Caco-2 (cell line): ENCODE results near the gene PIR. TPM values are rescaled to one million over a fixed set of nuclear protein-coding genes. Genes with fewer than 3 reads are reported as not detected.

Experiments
- BruUV-seq: library from RNA; stranded (reverse); fragments of 400-500 nt; replicated peaks from 2 replicates; lab custom pipeline; 2021; lab: Mats Ljungman, UMichigan
- CTCF ChIA-PET: fragments of 300-600 bp; sonication (Branson Sonifier 250); formaldehyde crosslinking; loops from one replicate; lab custom pipeline; 2022; ENCODE audit warnings: antibody characterized with exemption; lab: Charles Lee
- POLR2A ChIA-PET: fragments of 300-600 bp; sonication (Branson Sonifier 250); formaldehyde crosslinking; loops from one replicate; lab custom pipeline; 2022; ENCODE audit warnings: antibody characterized with exemption; lab: Charles Lee
- DNase-seq, 2 experiments: peaks; one replicate each; pipeline versions ENCODE4 v3.0.0 to v3.0.0-alpha.2; 2020 to 2022
- H3K27me3 ChIP-seq: replicated peaks from 2 replicates; pipeline ENCODE4 v1.6.0; 2011; ENCODE audit warnings: low read length; ENCODE audit not compliant: control insufficient read depth, insufficient read depth
- H3K36me3 ChIP-seq: 2 replicates; pipeline ENCODE4 v1.5.1; 2011; ENCODE audit warnings: low read length; ENCODE audit not compliant: control insufficient read depth, insufficient read depth
- H3K4me1 ChIP-seq: fragments of 250-450 bp; sonication (Bioruptor Pico); 2 replicates; pipeline ENCODE4 v1.5.1; 2020; ENCODE audit warnings: mild to moderate bottlenecking
- H3K4me3 ChIP-seq: 2 replicates; pipeline ENCODE4 v1.5.1; 2011; ENCODE audit warnings: low read depth, mild to moderate bottlenecking, control low read depth, low read length
- H3K9me3 ChIP-seq: fragments of 250-450 bp; sonication (Bioruptor Pico); 2 replicates; pipeline ENCODE4 v1.5.1; 2020; ENCODE audit warnings: mild to moderate bottlenecking, moderate library complexity
- H3K27ac Mint-ChIP-seq: one replicate; pipeline ENCODE4 v1.8.0; 2022; ENCODE audit warnings: mixed read lengths; ENCODE audit not compliant: unreplicated experiment
- H3K27me3 Mint-ChIP-seq: one replicate; pipeline ENCODE4 v1.8.0; 2022; ENCODE audit warnings: mixed read lengths; ENCODE audit not compliant: insufficient read depth, unreplicated experiment
- H3K36me3 Mint-ChIP-seq: one replicate; pipeline ENCODE4 v1.8.0; 2022; ENCODE audit warnings: mild to moderate bottlenecking, mixed read lengths; ENCODE audit not compliant: insufficient read depth, unreplicated experiment
- H3K4me1 Mint-ChIP-seq: one replicate; pipeline ENCODE4 v1.8.0; 2022; ENCODE audit warnings: low read depth, mixed read lengths; ENCODE audit not compliant: unreplicated experiment
- H3K4me3 Mint-ChIP-seq: one replicate; pipeline ENCODE4 v1.8.0; 2022; ENCODE audit warnings: mild to moderate bottlenecking, moderate library complexity, mixed read lengths; ENCODE audit not compliant: unreplicated experiment
- H3K9me3 Mint-ChIP-seq: one replicate; pipeline ENCODE4 v1.8.0; 2022; ENCODE audit warnings: mixed read lengths; ENCODE audit not compliant: unreplicated experiment
- intact Hi-C: fragments of 100-400 bp; cut with micrococcal nuclease; formaldehyde crosslinking; loops from one replicate; pipeline ENCODE4 v1.10.0; 2022; ENCODE audit not compliant: unreplicated experiment
- total RNA-seq: library from RNA; stranded (reverse); gene quantifications from 2 replicates; pipeline ENCODE4 v1.2.3, GENCODE V29; 2022
- TF ChIP-seq, protein P1 (sequence below), 2 experiments: fragments of 200-600 bp in 1 of 2; IDR thresholded peaks; 1 replicate in 1 of 2; 2 replicates in 1 of 2; pipeline versions ENCODE4 v1.5.1 to v1.8.0; 2011 to 2022; ENCODE audit warnings: antibody characterized with exemption in 1 of 2, control low read depth in 1 of 2, inconsistent platforms in 1 of 2, low read depth in 1 of 2, low read length in 1 of 2, mild to moderate bottlenecking in 1 of 2, moderate library complexity in 1 of 2; ENCODE audit not compliant: insufficient read depth in 1 of 2, severe bottlenecking in 1 of 2, unreplicated experiment in 1 of 2

The PIR gene
- total RNA-seq, 1 experiment from 2014 or later, result 15.7 TPM

DNA sequence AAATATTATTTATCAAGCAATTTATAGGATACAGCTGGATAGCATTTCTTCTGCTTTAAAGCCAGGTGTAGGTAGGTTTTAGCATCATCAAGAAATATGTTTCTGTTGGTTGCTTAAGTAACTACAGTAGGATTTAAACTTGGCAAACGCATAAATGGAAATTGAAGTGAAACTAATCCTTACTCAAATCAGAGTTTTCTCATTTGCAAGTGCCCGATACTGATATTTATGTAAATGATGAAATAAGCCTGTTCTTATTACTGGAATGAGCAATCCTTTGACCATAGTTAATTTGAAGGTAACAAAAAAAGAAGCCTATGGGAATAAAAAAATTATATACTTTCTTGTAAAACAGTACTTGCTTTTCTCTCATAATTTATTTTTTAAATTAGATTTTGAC, 134.6 kb downstream of the PIR start:
- DNase-seq, result no peak
- no peaks in the 10 kb centered on the region for H3K9me3 Mint-ChIP-seq
- no peaks in the 10 kb centered on the region for H3K27me3 ChIP-seq
- ChIA-PET CTCF (no interaction called here), POLR2A (no interaction called here)
- no peaks in the 10 kb centered on the region for H3K9me3 ChIP-seq
- H3K4me3 ChIP-seq, result no peak overlapping the region
- no peak overlapping the region for H3K4me3 Mint-ChIP-seq
- BruUV-seq, result no TSS peak
- no peaks in the 10 kb centered on the region for H3K36me3 Mint-ChIP-seq
- no peaks in the 10 kb centered on the region for H3K4me1 ChIP-seq
- no peaks in the 10 kb centered on the region for H3K4me1 Mint-ChIP-seq
- no peaks in the 10 kb centered on the region for H3K36me3 ChIP-seq
- peaks cover 4% of the 10 kb centered on the region for H3K27me3 Mint-ChIP-seq
- H3K27ac Mint-ChIP-seq, result no peak overlapping the region
- TF ChIP-seq, protein P1, sequence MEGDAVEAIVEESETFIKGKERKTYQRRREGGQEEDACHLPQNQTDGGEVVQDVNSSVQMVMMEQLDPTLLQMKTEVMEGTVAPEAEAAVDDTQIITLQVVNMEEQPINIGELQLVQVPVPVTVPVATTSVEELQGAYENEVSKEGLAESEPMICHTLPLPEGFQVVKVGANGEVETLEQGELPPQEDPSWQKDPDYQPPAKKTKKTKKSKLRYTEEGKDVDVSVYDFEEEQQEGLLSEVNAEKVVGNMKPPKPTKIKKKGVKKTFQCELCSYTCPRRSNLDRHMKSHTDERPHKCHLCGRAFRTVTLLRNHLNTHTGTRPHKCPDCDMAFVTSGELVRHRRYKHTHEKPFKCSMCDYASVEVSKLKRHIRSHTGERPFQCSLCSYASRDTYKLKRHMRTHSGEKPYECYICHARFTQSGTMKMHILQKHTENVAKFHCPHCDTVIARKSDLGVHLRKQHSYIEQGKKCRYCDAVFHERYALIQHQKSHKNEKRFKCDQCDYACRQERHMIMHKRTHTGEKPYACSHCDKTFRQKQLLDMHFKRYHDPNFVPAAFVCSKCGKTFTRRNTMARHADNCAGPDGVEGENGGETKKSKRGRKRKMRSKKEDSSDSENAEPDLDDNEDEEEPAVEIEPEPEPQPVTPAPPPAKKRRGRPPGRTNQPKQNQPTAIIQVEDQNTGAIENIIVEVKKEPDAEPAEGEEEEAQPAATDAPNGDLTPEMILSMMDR (IDR thresholded peaks at IDR 0.05; ENCODE audit: insufficient read depth in 1 of 2, low read depth in 1 of 2, low read length in 1 of 2, severe bottlenecking in 1 of 2, unreplicated experiment in 1 of 2), result no peak
- intact Hi-C loops, result no loop called here

DNA sequence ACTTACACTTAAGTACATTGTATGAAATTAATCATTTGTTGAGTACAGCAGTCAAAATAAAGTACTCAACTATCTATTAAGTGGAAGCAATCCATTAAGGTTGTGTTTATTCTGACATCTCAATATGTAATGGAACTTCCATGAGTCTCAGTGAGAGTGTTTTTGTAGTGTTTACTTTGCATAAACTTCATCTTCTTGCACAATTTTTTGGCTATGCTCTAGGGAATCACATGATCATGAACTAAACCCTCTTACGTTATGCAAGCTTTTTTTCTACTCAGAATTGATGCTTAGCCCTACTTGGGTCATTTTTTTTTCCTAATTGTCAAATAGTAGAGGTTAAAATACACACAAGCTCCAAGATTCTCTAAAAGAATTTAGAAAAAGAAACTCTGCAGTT, 136.7 kb downstream of the PIR start:
- H3K27me3 Mint-ChIP-seq, result peaks cover 4% of the 10 kb centered on the region
- no peaks in the 10 kb centered on the region for H3K4me1 ChIP-seq
- H3K9me3 ChIP-seq, result no peaks in the 10 kb centered on the region
- no peak for DNase-seq
- no peaks in the 10 kb centered on the region for H3K27me3 ChIP-seq
- H3K36me3 ChIP-seq, result no peaks in the 10 kb centered on the region
- no peak overlapping the region for H3K4me3 Mint-ChIP-seq
- H3K9me3 Mint-ChIP-seq, result no peaks in the 10 kb centered on the region
- H3K4me3 ChIP-seq, result no peak overlapping the region
- intact Hi-C loops, result no loop called here
- TF ChIP-seq, protein P1 (IDR thresholded peaks at IDR 0.05; ENCODE audit: insufficient read depth in 1 of 2, low read depth in 1 of 2, low read length in 1 of 2, severe bottlenecking in 1 of 2, unreplicated experiment in 1 of 2), result no peak
- POLR2A ChIA-PET, result no interaction called here
- BruUV-seq, result no TSS peak
- no peaks in the 10 kb centered on the region for H3K36me3 Mint-ChIP-seq
- CTCF ChIA-PET, result no interaction called here
- H3K27ac Mint-ChIP-seq, result no peak overlapping the region
- H3K4me1 Mint-ChIP-seq, result no peaks in the 10 kb centered on the region

DNA sequence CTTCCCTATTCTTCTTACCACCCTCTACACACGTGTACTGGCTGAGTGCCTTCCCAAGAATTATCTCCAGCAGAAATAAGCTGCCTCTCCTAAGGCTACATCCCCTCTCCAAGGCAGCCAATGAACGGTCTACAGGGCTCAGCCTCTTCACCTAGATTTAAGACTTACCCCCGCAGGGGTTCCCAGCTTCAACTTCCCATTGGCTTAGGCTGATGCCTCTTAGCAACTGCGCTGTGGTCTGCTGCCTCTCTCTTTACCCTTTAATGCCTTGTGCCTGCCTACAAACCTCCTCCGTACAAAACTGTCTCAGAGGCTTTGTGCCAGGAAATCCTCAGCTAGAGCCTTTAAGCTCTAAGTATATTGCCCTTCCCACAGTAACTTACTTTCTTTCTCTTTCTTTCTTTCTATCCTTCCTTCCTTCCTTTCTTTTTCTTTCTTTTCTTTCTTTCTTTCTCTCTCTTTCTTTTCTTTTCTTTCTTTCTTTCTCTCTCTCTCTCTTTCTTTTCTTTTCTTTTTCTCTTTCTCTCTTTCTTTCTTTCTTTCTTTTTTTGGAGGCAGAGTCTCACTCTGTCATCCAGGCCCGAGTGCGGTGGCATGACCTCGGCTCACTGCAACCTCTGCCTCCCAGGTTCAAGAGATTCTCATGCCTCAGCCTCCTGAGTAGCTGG, 142.7 kb downstream of the PIR start:
- intact Hi-C loops, result no loop called here
- H3K27me3 ChIP-seq, result no peaks in the 10 kb centered on the region
- no peaks in the 10 kb centered on the region for H3K36me3 ChIP-seq
- no peak overlapping the region for H3K4me3 Mint-ChIP-seq
- TF ChIP-seq, protein P1 (IDR thresholded peaks at IDR 0.05; ENCODE audit: insufficient read depth in 1 of 2, low read depth in 1 of 2, low read length in 1 of 2, severe bottlenecking in 1 of 2, unreplicated experiment in 1 of 2), result no peak
- no peak for DNase-seq
- POLR2A ChIA-PET, result no interaction called here
- no peaks in the 10 kb centered on the region for H3K9me3 ChIP-seq
- H3K36me3 Mint-ChIP-seq, result no peaks in the 10 kb centered on the region
- no peaks in the 10 kb centered on the region for H3K9me3 Mint-ChIP-seq
- CTCF ChIA-PET, result interaction anchor here (0.6 to 0.7 kb wide), 2 partner anchors 124 to 156 kb away, joined by 3 read pairs; no protein-coding TSS in a partner anchor
- peaks cover 6% of the 10 kb centered on the region for H3K27me3 Mint-ChIP-seq
- no peaks in the 10 kb centered on the region for H3K4me1 ChIP-seq
- H3K4me3 ChIP-seq, result no peak overlapping the region
- no peak overlapping the region for H3K27ac Mint-ChIP-seq
- no TSS peak for BruUV-seq
- no peaks in the 10 kb centered on the region for H3K4me1 Mint-ChIP-seq
